ENCODE measurements around the gene TFAP2D. TPM values are rescaled to one million over a fixed set of nuclear protein-coding genes. Genes with fewer than 3 reads are reported as not detected.

The TFAP2D gene
- total RNA-seq = not detected in 2 replicates

DNA sequence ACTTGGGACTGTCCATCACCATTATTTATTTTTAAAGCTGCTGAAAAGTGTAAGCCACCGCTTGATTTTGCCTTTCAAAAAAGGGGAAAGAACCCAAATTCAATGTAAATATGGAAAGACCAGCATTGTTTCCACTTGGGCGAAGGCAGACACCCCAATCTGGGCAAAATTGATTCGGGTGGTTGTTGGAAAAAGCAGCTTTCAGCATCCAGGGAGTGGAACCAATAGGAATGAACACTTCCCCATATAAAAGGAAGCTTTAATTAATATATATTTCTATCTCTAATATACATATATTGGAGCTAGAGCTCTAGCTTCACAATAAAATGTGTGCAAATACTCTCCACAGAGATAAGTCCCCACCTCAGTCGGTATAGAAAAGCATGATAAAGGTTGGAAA lies at the start of gene TFAP2D:
TSS of gene TFAP2D (plus strand) at position 301 of the 400 bp plus-strand sequence. CDS start 530 bp downstream, outside the sequence.
- no peak for DNase-seq (ENCODE audit: low read depth)
- TF ChIP-seq, protein P1, sequence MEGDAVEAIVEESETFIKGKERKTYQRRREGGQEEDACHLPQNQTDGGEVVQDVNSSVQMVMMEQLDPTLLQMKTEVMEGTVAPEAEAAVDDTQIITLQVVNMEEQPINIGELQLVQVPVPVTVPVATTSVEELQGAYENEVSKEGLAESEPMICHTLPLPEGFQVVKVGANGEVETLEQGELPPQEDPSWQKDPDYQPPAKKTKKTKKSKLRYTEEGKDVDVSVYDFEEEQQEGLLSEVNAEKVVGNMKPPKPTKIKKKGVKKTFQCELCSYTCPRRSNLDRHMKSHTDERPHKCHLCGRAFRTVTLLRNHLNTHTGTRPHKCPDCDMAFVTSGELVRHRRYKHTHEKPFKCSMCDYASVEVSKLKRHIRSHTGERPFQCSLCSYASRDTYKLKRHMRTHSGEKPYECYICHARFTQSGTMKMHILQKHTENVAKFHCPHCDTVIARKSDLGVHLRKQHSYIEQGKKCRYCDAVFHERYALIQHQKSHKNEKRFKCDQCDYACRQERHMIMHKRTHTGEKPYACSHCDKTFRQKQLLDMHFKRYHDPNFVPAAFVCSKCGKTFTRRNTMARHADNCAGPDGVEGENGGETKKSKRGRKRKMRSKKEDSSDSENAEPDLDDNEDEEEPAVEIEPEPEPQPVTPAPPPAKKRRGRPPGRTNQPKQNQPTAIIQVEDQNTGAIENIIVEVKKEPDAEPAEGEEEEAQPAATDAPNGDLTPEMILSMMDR (IDR thresholded peaks at IDR 0.05; ENCODE audit: insufficient read depth, low read depth, low read length) = no peak
- no peak within 1 kb of the TSS for H3K4me3 ChIP-seq (ENCODE audit: low read depth, low read length)

DNA sequence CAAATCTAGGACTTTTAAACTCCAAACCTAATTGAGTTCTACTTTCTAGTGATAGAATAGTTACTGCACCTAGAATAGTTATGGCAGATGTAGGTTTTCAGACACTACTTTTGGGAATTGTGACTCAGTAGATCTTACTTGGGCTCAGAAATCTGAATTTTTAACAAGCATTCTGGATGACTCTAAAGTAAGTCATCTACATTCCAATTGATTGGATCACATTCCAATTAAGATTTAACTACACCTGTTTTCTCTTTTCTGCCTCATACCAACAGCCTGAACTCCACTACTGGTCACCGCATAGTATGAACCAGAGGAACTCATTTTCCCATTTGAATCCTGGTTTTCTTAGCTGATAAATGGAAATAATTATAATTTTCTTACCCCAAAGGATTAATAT lies 49.5 kb upstream of the TFAP2D start:
- DNase-seq (ENCODE audit: low read depth) = no peak
- no peak overlapping the region for H3K4me3 ChIP-seq (ENCODE audit: low read depth, low read length)
- TF ChIP-seq, protein P1 (IDR thresholded peaks at IDR 0.05; ENCODE audit: insufficient read depth, low read depth, low read length) = no peak

DNA sequence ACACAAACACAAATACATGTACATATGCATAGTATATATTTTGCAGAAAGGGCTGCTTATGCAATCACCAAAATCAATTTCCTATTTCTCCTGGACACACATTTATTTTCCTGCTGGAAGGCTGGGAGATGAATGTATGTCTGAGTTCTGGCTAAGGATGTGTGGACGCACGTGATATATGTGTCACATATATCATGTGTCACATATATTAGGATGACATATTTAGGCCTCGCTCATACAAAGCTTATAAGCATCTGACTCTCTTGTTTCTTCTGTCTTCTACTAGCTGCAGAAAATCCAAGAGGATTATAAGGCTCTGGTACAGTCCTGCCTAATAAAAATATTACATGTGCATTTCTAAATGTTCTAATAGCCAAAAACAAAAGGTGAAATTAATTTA lies 47.2 kb upstream of the TFAP2D start:
- no peak for DNase-seq (ENCODE audit: low read depth)
- no peak overlapping the region for H3K4me3 ChIP-seq (ENCODE audit: low read depth, low read length)
- TF ChIP-seq, protein P1 (IDR thresholded peaks at IDR 0.05; ENCODE audit: insufficient read depth, low read depth, low read length) = no peak

DNA sequence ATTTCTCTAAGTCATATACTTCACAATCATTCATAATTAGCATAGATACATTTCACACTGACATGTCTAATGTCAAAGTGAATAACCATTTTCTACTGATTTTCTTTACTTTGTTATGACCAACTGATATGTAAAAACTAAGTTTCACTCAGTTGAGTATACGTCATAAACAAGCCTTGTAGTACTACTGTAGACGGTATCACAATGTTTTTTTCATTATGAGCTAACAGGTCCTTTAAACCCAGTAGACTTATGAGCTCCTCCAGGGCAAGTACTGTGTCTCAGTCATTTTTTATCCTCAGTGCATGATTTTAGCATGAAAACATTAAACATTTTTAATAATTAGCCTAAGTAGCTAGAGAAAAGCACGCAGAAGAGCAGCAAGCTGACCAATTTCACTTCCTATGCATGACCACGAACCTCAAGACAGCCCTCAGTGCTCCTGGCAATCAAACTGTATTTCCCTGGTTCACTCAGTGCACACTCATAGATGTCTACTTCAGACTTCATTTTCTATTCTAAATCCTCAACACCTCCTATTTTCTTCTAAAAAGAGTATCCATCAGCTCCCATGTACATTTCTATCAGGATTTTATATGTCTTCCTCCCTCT lies 32.0 kb upstream of the TFAP2D start:
- no peak for DNase-seq (ENCODE audit: low read depth)
- no peak overlapping the region for H3K4me3 ChIP-seq (ENCODE audit: low read depth, low read length)
- TF ChIP-seq, protein P1 (IDR thresholded peaks at IDR 0.05; ENCODE audit: insufficient read depth, low read depth, low read length) = no peak

DNA sequence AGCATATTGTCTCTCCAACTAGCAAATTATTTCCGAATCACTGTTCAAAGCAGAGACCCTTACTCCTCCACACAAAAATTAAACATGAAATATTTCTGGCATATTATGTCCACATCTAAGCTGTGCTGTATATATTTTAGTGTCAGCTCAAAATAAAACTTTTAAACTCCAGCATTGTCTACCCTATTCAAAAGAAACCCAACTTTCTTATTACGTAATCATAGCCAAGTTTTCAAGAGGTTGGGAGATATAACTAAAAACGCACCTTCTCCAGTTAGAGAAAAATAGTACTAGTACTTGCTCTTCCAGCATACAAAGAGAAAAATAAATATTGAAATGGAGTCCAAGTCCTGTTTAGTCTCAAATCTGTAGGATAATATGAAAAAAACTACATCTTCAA lies 24.1 kb upstream of the TFAP2D start:
- no peak for DNase-seq (ENCODE audit: low read depth)
- TF ChIP-seq, protein P1 (IDR thresholded peaks at IDR 0.05; ENCODE audit: insufficient read depth, low read depth, low read length) = no peak
- H3K4me3 ChIP-seq (ENCODE audit: low read depth, low read length) = no peak overlapping the region

DNA sequence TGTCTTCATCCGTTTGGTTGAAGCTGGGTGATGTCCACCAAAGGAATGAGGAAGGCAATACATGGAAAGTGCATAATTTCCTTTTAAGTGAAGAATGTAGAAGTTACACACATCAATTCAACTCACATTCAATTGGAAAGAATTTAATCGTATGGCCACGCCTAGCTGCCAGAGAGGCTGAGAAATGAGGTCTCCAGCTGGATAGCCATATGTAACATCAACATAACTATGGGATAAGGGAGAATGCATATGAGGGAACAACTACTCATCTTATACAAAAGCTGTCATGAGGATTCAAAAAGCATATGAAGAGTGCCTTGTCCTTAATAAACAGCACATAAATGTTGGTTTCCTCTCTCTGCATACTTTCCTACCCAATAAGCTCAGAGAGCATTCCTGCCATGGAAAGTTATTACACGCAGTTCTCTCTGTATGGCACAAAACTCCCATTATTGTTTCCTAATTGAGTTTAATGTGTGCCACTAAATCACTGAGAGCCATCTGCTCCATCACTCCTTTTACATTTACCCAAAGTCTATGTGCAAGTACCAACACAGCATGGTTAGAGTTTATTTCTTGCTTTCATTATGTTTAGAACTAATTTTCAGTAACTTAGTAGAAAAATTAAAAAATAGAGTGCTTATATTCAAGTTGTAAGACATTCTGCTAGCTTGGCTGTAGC lies 21.4 kb upstream of the TFAP2D start:
- no peak for DNase-seq (ENCODE audit: low read depth)
- no peak overlapping the region for H3K4me3 ChIP-seq (ENCODE audit: low read depth, low read length)
- TF ChIP-seq, protein P1 (IDR thresholded peaks at IDR 0.05; ENCODE audit: insufficient read depth, low read depth, low read length) = no peak
